GM08714 (cell line): ENCODE measurements around the gene PRSS16.
A peak's percentile ranks its signal among the peaks of the same experiment; 100 is the strongest.

Experiments used
- H3K4me3 ChIP-seq: fragments of 200-500 bp; sonication (Bioruptor generic); 2 replicates; pipeline ENCODE4 v1.5.1; 2014; ENCODE audit warnings: mild to moderate bottlenecking, low read length, inconsistent platforms
- ZNF274 ChIP-seq: IDR thresholded peaks from 2 replicates; pipeline ENCODE4 v1.6.1; 2012; ENCODE audit warnings: mild to moderate bottlenecking, low read depth, low read length

The PRSS16 gene

DNA sequence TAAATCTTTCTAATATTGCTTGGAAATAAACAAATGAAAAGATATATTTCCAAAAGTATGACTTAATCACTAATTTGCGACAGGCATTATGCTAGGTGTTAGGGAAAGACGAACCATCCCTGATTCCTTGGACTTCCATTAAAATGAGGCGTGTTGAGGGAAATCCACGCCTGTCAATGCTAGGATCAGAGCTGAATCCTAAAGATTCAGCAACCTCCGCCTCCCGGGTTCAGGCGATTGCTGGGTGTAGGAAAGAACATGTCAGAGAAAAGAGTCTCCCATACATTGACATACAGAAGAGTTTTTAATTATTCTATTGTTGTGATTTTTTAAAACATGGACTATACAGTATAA is 16.8 kb upstream of the PRSS16 start:
- peak overlapping the region; percentile 42 for H3K4me3 ChIP-seq

DNA sequence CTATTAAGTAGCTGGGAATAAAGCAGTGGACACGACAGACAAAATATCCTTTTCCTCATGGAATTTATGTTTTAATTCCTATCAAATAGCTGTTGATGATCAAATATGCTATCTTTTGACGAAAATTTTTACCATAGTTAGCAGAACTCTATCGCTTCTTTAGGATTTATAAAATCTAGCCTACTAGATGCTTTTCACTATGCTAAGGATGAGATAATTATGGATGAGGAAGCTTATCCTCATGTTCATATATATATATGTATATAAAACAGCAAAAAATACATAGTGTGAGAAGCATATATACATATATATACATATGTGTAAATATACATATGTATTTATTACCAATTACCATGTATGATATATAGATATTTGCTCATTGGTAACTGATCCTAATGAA is 12.9 kb upstream of the PRSS16 start:
- no peak for TF ChIP-seq ZNF274
- no peak overlapping the region; the same call in 1 of the 2 replicates for H3K4me3 ChIP-seq

More for the DNA sequence above, 16.8 kb upstream of the PRSS16 start:
- no peak for TF ChIP-seq ZNF274

DNA sequence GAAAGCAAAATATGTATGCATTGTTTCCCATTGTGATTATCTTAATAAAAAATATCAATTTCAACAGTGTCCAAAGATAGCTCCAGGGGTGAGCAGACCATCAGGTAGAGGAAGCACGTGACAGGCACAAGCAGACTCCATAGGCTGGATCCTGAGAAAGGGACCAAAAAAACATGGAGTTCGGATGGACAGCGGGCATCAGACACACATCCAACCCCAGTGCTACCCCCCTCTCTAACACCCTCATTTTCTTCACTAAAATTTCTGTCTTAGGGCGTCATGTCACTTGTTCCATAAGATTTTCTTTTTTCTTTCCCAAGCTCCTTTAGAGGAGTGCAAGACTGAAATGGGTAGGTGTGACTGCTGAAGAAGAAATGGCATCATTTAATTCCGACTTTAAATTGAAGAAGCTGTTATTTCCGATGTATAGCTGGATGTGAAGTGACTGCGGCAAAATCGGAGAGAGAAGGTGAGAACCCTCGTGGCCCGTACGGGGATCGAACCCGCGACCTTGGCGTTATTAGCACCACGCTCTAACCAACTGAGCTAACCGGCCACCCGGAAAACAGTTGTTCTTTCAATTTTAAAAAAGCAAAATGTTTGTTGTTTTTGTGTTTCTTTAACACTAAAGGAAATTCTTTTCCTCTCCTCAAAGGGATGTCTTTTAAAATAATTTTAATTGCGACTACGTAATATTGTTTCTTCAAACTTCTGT is 10.3 kb upstream of the PRSS16 start:
- no peak for TF ChIP-seq ZNF274
- H3K4me3 ChIP-seq, result 0 out of 2 replicates have a peak overlapping the region, but pooled peaks have one; percentile 38

- H3K4me3 ChIP-seq, result peak overlapping the region; percentile 38; the same call in 1 of the 2 replicates
- no peak for TF ChIP-seq ZNF274
These were observed 9.2 kb upstream of the PRSS16 start for GRCh38 chr6:27238010-27238983.

- no peak for TF ChIP-seq ZNF274
- H3K4me3 ChIP-seq, result no peak overlapping the region
These were observed 8.2 kb upstream of the PRSS16 start for GRCh38 chr6:27239258-27239657.

DNA sequence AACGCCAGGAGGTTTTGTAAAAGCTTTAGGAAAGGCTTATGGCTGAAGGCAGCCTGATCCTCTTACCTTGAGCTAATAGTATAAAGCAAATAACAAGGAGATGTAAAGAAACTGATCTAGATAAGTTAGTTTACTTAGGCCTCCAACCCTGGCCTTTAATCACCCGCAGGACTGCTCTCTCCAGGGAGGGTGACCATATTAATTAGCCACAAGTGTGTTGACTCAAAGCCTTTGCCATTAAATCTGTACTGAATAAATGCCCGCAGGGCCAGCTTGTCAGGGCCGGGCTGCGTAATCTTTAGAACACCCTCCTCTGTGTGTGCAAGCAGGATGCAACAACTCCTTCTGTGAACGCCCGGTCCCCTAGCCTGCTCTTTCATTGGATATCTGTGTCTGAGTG is 6.1 kb upstream of the PRSS16 start:
- no peak overlapping the region for H3K4me3 ChIP-seq
- TF ChIP-seq ZNF274, result no peak

DNA sequence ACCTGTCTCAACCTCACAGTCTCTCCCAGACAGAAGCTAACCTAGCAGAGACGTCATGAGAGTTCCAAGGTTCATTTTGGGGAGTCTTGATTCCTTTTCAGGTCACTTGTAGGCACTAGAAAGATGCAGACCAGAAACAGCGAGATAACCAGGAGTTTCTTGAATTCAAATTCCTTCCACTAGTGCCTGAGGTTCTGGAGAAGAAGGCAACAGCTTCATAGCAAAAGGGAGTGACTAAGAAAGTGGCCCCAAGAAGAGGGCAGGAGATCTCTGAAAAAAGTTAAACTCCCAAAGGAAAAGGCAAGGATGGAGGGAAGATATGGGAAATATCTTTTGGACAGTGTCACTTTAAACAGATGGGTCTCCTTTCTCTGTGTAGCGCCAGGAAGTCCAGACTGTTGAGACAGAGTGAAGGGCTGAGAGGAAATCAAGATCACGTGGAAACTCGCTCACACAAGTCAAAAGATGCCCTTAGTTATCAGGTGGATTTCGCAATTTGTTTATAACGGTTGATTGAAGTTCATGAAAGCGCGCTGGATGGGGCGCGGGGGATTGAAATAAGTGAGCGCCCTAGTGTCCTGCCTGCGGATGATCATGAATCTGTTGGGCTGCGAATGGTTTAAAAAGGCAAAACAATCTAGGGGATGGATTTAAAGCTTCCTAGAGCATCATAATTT is 4.8 kb upstream of the PRSS16 start:
- TF ChIP-seq ZNF274, result no peak
- no peak overlapping the region for H3K4me3 ChIP-seq

DNA sequence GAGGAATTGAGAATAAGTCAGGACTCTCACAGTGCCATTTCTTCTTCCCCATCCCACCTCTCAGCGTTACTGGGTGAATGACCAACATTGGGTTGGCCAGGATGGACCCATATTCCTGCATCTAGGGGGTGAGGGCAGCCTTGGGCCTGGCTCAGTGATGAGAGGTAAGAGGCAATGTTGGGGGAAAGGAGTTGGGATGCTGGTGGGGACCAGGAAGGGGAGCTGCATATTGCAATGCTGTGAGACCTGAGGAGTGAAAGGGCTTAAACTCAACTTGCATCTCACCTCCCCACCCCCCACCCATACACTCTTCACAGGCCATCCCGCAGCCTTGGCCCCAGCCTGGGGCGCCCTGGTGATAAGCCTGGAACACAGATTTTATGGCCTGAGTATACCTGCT is 1.3 kb downstream of the PRSS16 start:
- TF ChIP-seq ZNF274, result no peak

GRCh38 chr6:27250277-27251111 is 3.0 kb downstream of the PRSS16 start:
- no peak for TF ChIP-seq ZNF274
- peak overlapping the region; percentile 64 for H3K4me3 ChIP-seq

More for the DNA sequence above, 1.3 kb downstream of the PRSS16 start:
- H3K4me3 ChIP-seq, result no peak overlapping the region

DNA sequence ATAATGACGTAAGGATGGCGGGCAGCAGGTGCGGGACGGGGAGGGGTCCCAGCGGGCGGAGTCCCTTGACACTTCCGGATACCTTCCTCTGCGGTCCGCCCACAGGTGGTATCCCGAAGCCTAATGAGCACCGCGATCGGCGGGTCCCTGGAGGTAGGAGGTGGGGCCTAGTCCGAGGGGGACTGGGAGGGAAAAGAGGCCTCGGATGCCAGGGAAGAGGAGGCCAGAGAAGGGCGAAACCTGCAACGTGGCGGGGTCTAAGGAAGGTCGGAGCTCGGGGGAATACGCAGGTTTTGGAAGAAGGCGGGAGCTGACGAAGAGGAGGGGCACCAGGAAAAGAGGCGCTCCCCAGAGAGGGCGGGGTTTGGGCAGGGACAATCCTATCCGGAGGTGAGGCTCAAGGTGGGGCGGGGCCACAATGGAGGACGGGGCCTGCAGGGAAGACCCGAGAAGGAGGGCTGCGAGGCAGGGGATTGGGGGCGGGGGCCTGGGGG is 3.7 kb downstream of the PRSS16 start:
- no peak for TF ChIP-seq ZNF274
- H3K4me3 ChIP-seq, result peak overlapping the region; percentile 64

GRCh38 chr6:27251606-27252251 is 4.2 kb downstream of the PRSS16 start:
- TF ChIP-seq ZNF274, result no peak
- peak overlapping the region; percentile 64 for H3K4me3 ChIP-seq

- TF ChIP-seq ZNF274, result no peak
- no peak overlapping the region for H3K4me3 ChIP-seq
These were observed 7.1 kb downstream of the PRSS16 start for GRCh38 chr6:27254566-27254965.

GRCh38 chr6:27255866-27256265 is 8.4 kb downstream of the PRSS16 start:
- no peak for TF ChIP-seq ZNF274
- no peak overlapping the region for H3K4me3 ChIP-seq
